Kidney (tissue), 14 donors: Measurements from ENCODE around the gene SULT2B1. TPM values are rescaled to one million over a fixed set of nuclear protein-coding genes. Genes with fewer than 3 reads are reported as not detected.
"Not testable (repeated sequence)": the region's sequence is repeated elsewhere in the genome, so short reads cannot be mapped to it uniquely, and the experiment has no call there.

ENCODE experiments used
- DNase-seq, 5 donors: peaks; one replicate each; pipeline ENCODE4 v3.0.0-alpha.2; 2013 to 2020
- FAIRE-seq: peaks from 2 replicates; lab custom pipeline; 2012; peaks lifted over from hg19 to GRCh38; lab: Jason Lieb, UNC
- H3K27ac ChIP-seq, 2 donors: one replicate each; pipeline ENCODE4 v1.7.0; 2013; ENCODE audit warnings: low read depth in 2 of 2, low read length in 2 of 2, inconsistent platforms in 1 of 2
- H3K27me3 ChIP-seq: one replicate; pipeline ENCODE4 v1.7.1; 2013; ENCODE audit warnings: low read length, inconsistent platforms; ENCODE audit not compliant: control insufficient read depth, insufficient read depth
- H3K36me3 ChIP-seq, 3 donors: one replicate each; pipeline versions ENCODE4 v1.7.0 to v1.7.1; 2013; ENCODE audit warnings: low read length in 3 of 3, control low read depth in 1 of 3, inconsistent platforms in 1 of 3; ENCODE audit not compliant: insufficient read depth in 3 of 3, control insufficient read depth in 2 of 3
- H3K4me1 ChIP-seq, 3 donors: one replicate each; pipeline versions ENCODE4 v1.7.0 to v1.7.1; 2013; ENCODE audit warnings: low read length in 3 of 3, inconsistent platforms in 1 of 3, low read depth in 1 of 3; ENCODE audit not compliant: control insufficient read depth in 2 of 3, insufficient read depth in 2 of 3
- H3K4me3 ChIP-seq, 3 donors: one replicate each; pipeline versions ENCODE4 v1.7.0 to v1.8.1; 2013; ENCODE audit warnings: low read length in 3 of 3, control low read depth in 1 of 3, inconsistent platforms in 1 of 3
- H3K9ac ChIP-seq, 3 donors: one replicate each; pipeline versions ENCODE4 v1.7.0 to v1.7.1; 2013; ENCODE audit warnings: low read length in 3 of 3, control low read depth in 1 of 3, inconsistent platforms in 1 of 3
- H3K9me3 ChIP-seq, 3 donors: one replicate each; pipeline versions ENCODE4 v1.7.0 to v1.7.1; 2013; ENCODE audit warnings: low read length in 3 of 3, control low read depth in 1 of 3, inconsistent platforms in 1 of 3; ENCODE audit not compliant: control insufficient read depth in 2 of 3, insufficient read depth in 1 of 3
- intact Hi-C: fragments of 100-400 bp; cut with DNase I; formaldehyde crosslinking; loops from one replicate; pipeline ENCODE4 v1.11.1; 2022
- polyA plus RNA-seq: library from polyadenylated mRNA; stranded (reverse); fragments of 350-450 nt; fragmentation: Illumina TruSeq; extraction: RNeasy Lipid Tissue Mini Kit (QIAGEN cat#74804); gene quantifications from one replicate; pipeline ENCODE4 v1.2.3, GENCODE V29; 2014; ENCODE audit warnings: low read depth, low replicate concordance; ENCODE audit not compliant: insufficient read depth
- total RNA-seq: library from RNA; stranded (reverse); fragmentation: NEBNext Ultra II Directional; extraction: Animal tissue kit (Norgen Biotek cat#: 25700); gene quantifications from one replicate; pipeline ENCODE4 v1.2.1, GENCODE V29; 2021
- TF ChIP-seq, protein P1 (sequence below): IDR thresholded peaks from 3 replicates; pipeline ENCODE4 v1.5.1; 2012; ENCODE audit warnings: mild to moderate bottlenecking, moderate library complexity, borderline replicate concordance; ENCODE audit not compliant: insufficient read depth; ENCODE audit errors: extremely low read depth
- donor health status: control.
- donor health status: control.
- donor health status: control.
- donor health status: control.
- donor health status: control.
- donor health status: DM: yes; HTN: yes; CAD: no.
- donor health status: Normal renal cell carcinoma (clear cell type).

The SULT2B1 gene
- total and polyA plus RNA-seq, 2 donors from 2014 or later = 2.3 TPM

DNA sequence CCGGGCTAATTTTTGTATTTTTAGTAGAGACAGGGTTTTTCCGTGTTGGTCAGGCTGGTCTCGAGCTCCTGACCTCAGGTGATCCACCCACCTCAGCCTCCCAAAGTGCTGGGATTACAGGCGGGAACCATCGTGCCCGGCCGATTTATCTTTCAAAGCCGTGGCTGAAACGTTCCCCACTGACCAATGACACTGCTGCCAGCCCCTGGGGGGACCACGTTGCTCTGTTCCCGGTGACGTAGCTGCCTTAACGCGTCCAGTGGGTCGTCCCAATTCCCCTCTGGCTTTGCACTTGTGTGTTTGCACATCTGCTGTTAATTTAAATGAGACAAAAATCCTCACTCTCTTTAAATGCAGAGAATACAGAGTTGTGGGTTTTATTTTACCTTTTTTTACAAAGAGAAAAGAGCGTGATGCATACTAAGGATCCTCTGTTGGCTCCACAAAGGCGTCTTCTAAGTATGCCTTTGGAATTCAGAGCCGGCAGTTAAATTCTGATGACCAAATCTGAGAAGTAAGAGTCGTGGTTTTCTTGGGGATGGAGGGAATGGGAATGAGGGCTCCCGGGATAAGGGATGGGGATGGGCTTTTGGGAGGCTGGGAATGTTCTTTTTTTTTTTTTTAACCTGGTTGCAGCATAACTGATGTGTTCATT lies 21.8 kb upstream of the SULT2B1 start:
- H3K4me1 ChIP-seq = no peaks in the 10 kb centered on the region
- peaks cover 0 to 13% (median 0%) of the 10 kb centered on the region in 3 donors for H3K9me3 ChIP-seq
- H3K36me3 ChIP-seq = no peaks in the 10 kb centered on the region
- H3K27me3 ChIP-seq = no peaks in the 10 kb centered on the region
- intact Hi-C loops = no loop called here
- no peak overlapping the region for H3K9ac ChIP-seq
- H3K27ac ChIP-seq = no peak overlapping the region
- no peak for FAIRE-seq
- TF ChIP-seq, protein P1, sequence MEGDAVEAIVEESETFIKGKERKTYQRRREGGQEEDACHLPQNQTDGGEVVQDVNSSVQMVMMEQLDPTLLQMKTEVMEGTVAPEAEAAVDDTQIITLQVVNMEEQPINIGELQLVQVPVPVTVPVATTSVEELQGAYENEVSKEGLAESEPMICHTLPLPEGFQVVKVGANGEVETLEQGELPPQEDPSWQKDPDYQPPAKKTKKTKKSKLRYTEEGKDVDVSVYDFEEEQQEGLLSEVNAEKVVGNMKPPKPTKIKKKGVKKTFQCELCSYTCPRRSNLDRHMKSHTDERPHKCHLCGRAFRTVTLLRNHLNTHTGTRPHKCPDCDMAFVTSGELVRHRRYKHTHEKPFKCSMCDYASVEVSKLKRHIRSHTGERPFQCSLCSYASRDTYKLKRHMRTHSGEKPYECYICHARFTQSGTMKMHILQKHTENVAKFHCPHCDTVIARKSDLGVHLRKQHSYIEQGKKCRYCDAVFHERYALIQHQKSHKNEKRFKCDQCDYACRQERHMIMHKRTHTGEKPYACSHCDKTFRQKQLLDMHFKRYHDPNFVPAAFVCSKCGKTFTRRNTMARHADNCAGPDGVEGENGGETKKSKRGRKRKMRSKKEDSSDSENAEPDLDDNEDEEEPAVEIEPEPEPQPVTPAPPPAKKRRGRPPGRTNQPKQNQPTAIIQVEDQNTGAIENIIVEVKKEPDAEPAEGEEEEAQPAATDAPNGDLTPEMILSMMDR = no peak
- H3K4me3 ChIP-seq = no peak overlapping the region
- no peak for DNase-seq

- no peak overlapping the region for H3K9ac ChIP-seq
- TF ChIP-seq, protein P1 = no peak
- H3K4me1 ChIP-seq = no peaks in the 10 kb centered on the region
- H3K9me3 ChIP-seq = peaks cover 0 to 13% (median 0%) of the 10 kb centered on the region in 3 donors
- H3K27me3 ChIP-seq = no peaks in the 10 kb centered on the region
- no peaks in the 10 kb centered on the region for H3K36me3 ChIP-seq
- H3K4me3 ChIP-seq = no peak overlapping the region
- DNase-seq (no peak), FAIRE-seq (no peak)
- no peak overlapping the region for H3K27ac ChIP-seq
- intact Hi-C loops = no loop called here
Measured at GRCh38 chr19:48530770-48531169, 21.2 kb upstream of the SULT2B1 start.

DNA sequence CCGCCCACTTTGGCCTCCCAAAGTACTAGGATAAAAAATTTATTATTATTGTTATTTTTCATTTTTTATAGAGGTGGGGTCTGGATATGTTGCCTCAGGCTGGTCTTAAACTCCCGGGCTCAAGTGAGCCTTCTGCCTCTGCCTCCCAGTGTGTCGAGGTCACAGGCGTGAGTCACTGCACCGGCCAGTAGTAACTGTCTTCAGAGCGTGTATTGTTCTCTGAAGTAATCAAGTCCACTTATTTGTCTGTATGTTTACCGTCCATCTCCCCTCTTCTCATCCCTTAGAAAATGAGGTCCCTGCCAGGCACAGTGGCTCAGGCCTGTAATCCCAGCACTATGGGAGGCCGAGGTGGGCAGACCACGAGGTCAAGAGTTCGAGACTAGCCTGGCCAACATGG lies 18.2 kb upstream of the SULT2B1 start:
- no peaks in the 10 kb centered on the region for H3K27me3 ChIP-seq
- DNase-seq (no peak), FAIRE-seq (no peak)
- no peaks in the 10 kb centered on the region for H3K4me1 ChIP-seq
- H3K9me3 ChIP-seq = peaks cover 0 to 4% (median 0%) of the 10 kb centered on the region in 3 donors
- TF ChIP-seq, protein P1 = no peak
- intact Hi-C loops = no loop called here
- no peak overlapping the region for H3K4me3 ChIP-seq
- no peak overlapping the region for H3K27ac ChIP-seq
- no peak overlapping the region for H3K9ac ChIP-seq
- H3K36me3 ChIP-seq = no peaks in the 10 kb centered on the region

GRCh38 chr19:48537541-48537940 lies 14.4 kb upstream of the SULT2B1 start:
- DNase-seq (no peak), FAIRE-seq (no peak)
- intact Hi-C loops = no loop called here
- Histone ChIP-seq H3K4me3 (no peak overlapping the region), H3K27ac (no peak overlapping the region), H3K4me1 (no peaks in the 10 kb centered on the region), H3K9ac (no peak overlapping the region), H3K36me3 (no peaks in the 10 kb centered on the region), H3K27me3 (no peaks in the 10 kb centered on the region), H3K9me3 (no peaks in the 10 kb centered on the region)
- TF ChIP-seq, protein P1 = no peak

GRCh38 chr19:48538057-48538456 lies 13.9 kb upstream of the SULT2B1 start:
- H3K27ac ChIP-seq, H3K9me3 ChIP-seq, H3K4me3 ChIP-seq, intact Hi-C loops, H3K36me3 ChIP-seq, DNase-seq, H3K4me1 ChIP-seq, H3K9ac ChIP-seq, H3K27me3 ChIP-seq, FAIRE-seq: not testable (repeated sequence)
